Posterior cingulate gyrus (tissue), 11 donors: ENCODE measurements around the gene FBXL16.
A peak's percentile ranks its signal among the peaks of the same experiment; 100 is the strongest.

ENCODE experiments used
- DNase-seq, 10 donors: peaks; one replicate each; pipeline versions ENCODE4 v3.0.0 to v3.0.0-alpha.2; 2020 to 2021; ENCODE audit warnings: mixed read lengths in 3 of 10
- intact Hi-C: fragments of 100-400 bp; cut with DNase I; formaldehyde crosslinking; loops from one replicate; pipeline ENCODE4 v1.15.1; 2023

FBXL16 gene

GRCh38 chr16:711548-712320 is 6.1 kb upstream of the FBXL16 start:
- intact Hi-C loops, result loop anchor here (2.0 kb wide), 3 partner anchors 29 to 391 kb away; partner anchors contain the start of gene CIAO3
- DNase-seq, result peak in 9 of 10 donors; percentile 73 to 97 (median 85)

GRCh38 chr16:711084-711483 is 5.5 kb upstream of the FBXL16 start:
- intact Hi-C loops, result loop anchor here (2.0 kb wide), 3 partner anchors 30 to 392 kb away; partner anchors contain the start of gene CIAO3
- DNase-seq, result no peak

GRCh38 chr16:710500-711075 is 5.0 kb upstream of the FBXL16 start:
- DNase-seq, result no peak
- intact Hi-C loops, result loop anchor here (2.0 kb wide), 3 partner anchors 30 to 392 kb away; partner anchors contain the start of gene CIAO3

GRCh38 chr16:709566-710499 is 4.2 kb upstream of the FBXL16 start:
- peak; percentile 77 to 99 (median 95) for DNase-seq
- intact Hi-C loops, result loop anchor here (2.0 kb wide), 3 partner anchors 31 to 393 kb away; partner anchors contain the start of gene CIAO3

- intact Hi-C loops, result no loop called here
These were observed 3.4 kb upstream of the FBXL16 start for GRCh38 chr16:708959-709358.

GRCh38 chr16:708019-708418 is 2.4 kb upstream of the FBXL16 start:
- intact Hi-C loops, result no loop called here

More at GRCh38 chr16:708959-709358, 3.4 kb upstream of the FBXL16 start:
- no peak for DNase-seq

GRCh38 chr16:707062-707538 is 1.5 kb upstream of the FBXL16 start:
- no peak for DNase-seq
- intact Hi-C loops, result no loop called here

More at GRCh38 chr16:708019-708418, 2.4 kb upstream of the FBXL16 start:
- DNase-seq, result no peak

GRCh38 chr16:706189-707061 is 824 bp upstream of the FBXL16 start:
- intact Hi-C loops, result no loop called here
- no peak for DNase-seq

- no peak for DNase-seq
- intact Hi-C loops, result no loop called here
These were observed 835 bp downstream of the FBXL16 start for GRCh38 chr16:704552-705380.

GRCh38 chr16:704047-704446 is 1.6 kb downstream of the FBXL16 start:
- intact Hi-C loops, result no loop called here
- no peak for DNase-seq

- intact Hi-C loops, result no loop called here
- DNase-seq, result peak in 4 of 10 donors; percentile 53 to 92 (median 83)
These were observed 2.2 kb downstream of the FBXL16 start for GRCh38 chr16:703406-703805.

- intact Hi-C loops, result no loop called here
- DNase-seq, result no peak
These were observed 3.3 kb downstream of the FBXL16 start for GRCh38 chr16:702341-702740.

- no peak for DNase-seq
- intact Hi-C loops, result no loop called here
These were observed 4.7 kb downstream of the FBXL16 start for GRCh38 chr16:700684-701584.

- intact Hi-C loops, result no loop called here
- no peak for DNase-seq
These were observed 6.5 kb downstream of the FBXL16 start for GRCh38 chr16:698911-699671.

- intact Hi-C loops, result no loop called here
- peak in 8 of 10 donors; percentile 63 to 96 (median 76) for DNase-seq
These were observed 10.1 kb downstream of the FBXL16 start for GRCh38 chr16:695355-696089.

GRCh38 chr16:694863-695354 is 10.7 kb downstream of the FBXL16 start:
- peak in 1 of 10 donors; percentile 69 for DNase-seq
- intact Hi-C loops, result no loop called here
